Uterus (tissue), 2 donors: ENCODE measurements around the gene TULP3.

Experiments
- POLR2A ChIP-seq, 2 donors: fragments of 450-650 bp; IDR thresholded peaks; one replicate each; pipeline ENCODE4 v1.6.1; 2016; ENCODE audit warnings: antibody characterized with exemption in 2 of 2, mild to moderate bottlenecking in 1 of 2, moderate library complexity in 1 of 2
- TF ChIP-seq, protein P1 (sequence below), 4 experiments: fragments of 200-600 bp in 2 of 4; fragments of 450-650 bp in 2 of 4; sonication (generic) in 2 of 4; IDR thresholded peaks; one replicate each; pipeline ENCODE4 v1.5.1; 2016 to 2019; ENCODE audit warnings: antibody characterized with exemption in 4 of 4, mild to moderate bottlenecking in 2 of 4, moderate library complexity in 1 of 4

DNA sequence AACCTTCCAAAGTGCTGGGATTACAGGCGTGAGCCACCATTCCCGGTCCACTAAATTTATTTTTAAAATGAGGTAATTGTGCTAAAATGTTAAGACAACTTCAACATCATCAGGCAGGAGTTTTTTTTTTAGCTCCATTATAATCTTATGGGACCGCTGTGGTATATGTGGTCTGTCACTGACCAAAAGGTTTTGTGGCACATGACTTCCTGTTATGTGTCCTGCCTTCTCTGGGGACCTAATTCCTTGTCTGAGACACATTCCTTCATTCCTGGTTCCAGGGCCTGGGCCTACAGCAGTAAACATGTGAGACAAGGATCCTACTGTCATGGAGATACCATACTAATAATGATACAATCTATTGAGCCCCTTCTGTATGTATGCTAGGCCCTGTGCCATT lies 38.8 kb upstream of the TULP3 start:
- TF ChIP-seq, protein P1, sequence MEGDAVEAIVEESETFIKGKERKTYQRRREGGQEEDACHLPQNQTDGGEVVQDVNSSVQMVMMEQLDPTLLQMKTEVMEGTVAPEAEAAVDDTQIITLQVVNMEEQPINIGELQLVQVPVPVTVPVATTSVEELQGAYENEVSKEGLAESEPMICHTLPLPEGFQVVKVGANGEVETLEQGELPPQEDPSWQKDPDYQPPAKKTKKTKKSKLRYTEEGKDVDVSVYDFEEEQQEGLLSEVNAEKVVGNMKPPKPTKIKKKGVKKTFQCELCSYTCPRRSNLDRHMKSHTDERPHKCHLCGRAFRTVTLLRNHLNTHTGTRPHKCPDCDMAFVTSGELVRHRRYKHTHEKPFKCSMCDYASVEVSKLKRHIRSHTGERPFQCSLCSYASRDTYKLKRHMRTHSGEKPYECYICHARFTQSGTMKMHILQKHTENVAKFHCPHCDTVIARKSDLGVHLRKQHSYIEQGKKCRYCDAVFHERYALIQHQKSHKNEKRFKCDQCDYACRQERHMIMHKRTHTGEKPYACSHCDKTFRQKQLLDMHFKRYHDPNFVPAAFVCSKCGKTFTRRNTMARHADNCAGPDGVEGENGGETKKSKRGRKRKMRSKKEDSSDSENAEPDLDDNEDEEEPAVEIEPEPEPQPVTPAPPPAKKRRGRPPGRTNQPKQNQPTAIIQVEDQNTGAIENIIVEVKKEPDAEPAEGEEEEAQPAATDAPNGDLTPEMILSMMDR (IDR thresholded peaks at IDR 0.05) = no peak
- no peak for TF ChIP-seq POLR2A (IDR thresholded peaks at IDR 0.05)
